ENCODE results near the gene TTC39B. TPM values are rescaled to one million over a fixed set of nuclear protein-coding genes. Genes with fewer than 3 reads are reported as not detected.

TTC39B gene
- total RNA-seq, 1 donor from 2014 or later: 49.2 TPM

DNA sequence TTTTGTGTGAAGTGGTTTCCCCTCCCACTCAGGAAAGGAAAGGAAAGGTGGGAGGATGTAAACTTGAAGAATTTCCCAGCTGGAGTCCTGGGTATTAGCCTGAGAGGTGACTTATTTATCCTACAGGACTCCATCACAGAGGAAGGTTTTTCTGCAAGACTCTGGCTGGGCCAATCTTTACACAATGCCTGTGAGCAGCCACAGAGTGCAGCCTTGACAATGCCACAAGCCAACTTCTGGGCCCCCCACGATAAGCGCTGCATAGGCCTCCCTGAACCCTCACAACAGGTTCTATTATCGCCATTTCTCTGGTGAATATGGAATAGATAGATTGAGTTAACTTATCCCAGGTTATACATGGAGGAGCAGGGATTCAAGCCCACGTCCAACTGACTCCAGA, 12.4 kb downstream of the TTC39B start:
- Histone ChIP-seq H3K9me3 (no peaks in the 10 kb centered on the region), H3K27ac (peak overlapping the region; percentile 87), H3K27me3 (ENCODE audit: low read depth) (no peaks in the 10 kb centered on the region), H3K4me1 (peaks cover 43% of the 10 kb centered on the region), H3K4me3 (no peak overlapping the region), H3K36me3 (no peaks in the 10 kb centered on the region)
- intact Hi-C loops (cut with DNase I): no loop called here
- ATAC-seq: no peak
- no peak for DNase-seq
- TF ChIP-seq CTCF (IDR thresholded peaks at IDR 0.05): no peak

DNA sequence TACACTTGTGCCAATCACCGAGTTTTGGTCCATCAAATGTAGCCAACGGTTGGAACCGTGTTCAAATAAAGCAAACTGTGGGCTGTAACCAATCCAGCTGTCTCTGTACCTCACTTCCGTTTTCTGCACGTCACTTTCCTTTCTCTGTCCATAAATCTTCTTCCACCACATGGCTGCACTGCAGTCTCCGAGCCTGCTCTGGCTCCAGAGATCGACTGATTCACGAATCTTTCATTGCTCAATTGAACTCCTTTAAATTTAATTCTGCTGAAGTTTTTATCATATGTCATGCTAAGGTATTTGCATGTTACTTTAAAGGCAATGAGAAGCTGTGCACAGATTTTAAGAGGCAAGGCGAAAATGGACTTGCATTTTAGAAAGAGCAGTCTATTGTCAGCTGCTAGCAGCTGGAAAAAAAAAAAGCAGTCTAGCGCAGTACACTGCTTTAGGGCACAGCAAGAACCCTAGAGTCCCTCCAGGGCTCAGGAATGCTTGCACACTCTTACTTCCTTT, 13.2 kb downstream of the TTC39B start:
- H3K27ac ChIP-seq: peak overlapping the region; percentile 87
- ATAC-seq (peak; percentile 28 to 54), DNase-seq (no peak)
- intact Hi-C loops (cut with DNase I): no loop called here
- H3K4me1 ChIP-seq: peaks cover 42% of the 10 kb centered on the region
- no peaks in the 10 kb centered on the region for H3K36me3 ChIP-seq
- no peaks in the 10 kb centered on the region for H3K27me3 ChIP-seq (ENCODE audit: low read depth)
- no peaks in the 10 kb centered on the region for H3K9me3 ChIP-seq
- peak overlapping the region; percentile 11 for H3K4me3 ChIP-seq
- no peak for TF ChIP-seq CTCF (IDR thresholded peaks at IDR 0.05)

GRCh38 chr9:15293084-15293483, 13.9 kb downstream of the TTC39B start:
- no peak for ATAC-seq
- Histone ChIP-seq H3K27me3 (ENCODE audit: low read depth) (no peaks in the 10 kb centered on the region), H3K36me3 (no peaks in the 10 kb centered on the region), H3K27ac (peak overlapping the region; percentile 87), H3K4me3 (no peak overlapping the region), H3K9me3 (no peaks in the 10 kb centered on the region), H3K4me1 (peaks cover 38% of the 10 kb centered on the region)
- intact Hi-C loops (cut with DNase I): no loop called here
- DNase-seq: no peak
- TF ChIP-seq CTCF (IDR thresholded peaks at IDR 0.05): no peak

- no peaks in the 10 kb centered on the region for H3K9me3 ChIP-seq
- H3K27ac ChIP-seq: no peak overlapping the region
- H3K4me3 ChIP-seq: no peak overlapping the region
- H3K36me3 ChIP-seq: no peaks in the 10 kb centered on the region
- intact Hi-C loops (cut with DNase I): no loop called here
- DNase-seq (no peak), ATAC-seq (no peak)
- TF ChIP-seq CTCF (IDR thresholded peaks at IDR 0.05): no peak
- no peaks in the 10 kb centered on the region for H3K27me3 ChIP-seq (ENCODE audit: low read depth)
- peaks cover 14% of the 10 kb centered on the region for H3K4me1 ChIP-seq
Observed at GRCh38 chr9:15289603-15290002, 17.4 kb downstream of the TTC39B start.

GRCh38 chr9:15287309-15287708, 19.7 kb downstream of the TTC39B start:
- DNase-seq (no peak), ATAC-seq (no peak)
- Histone ChIP-seq H3K4me1 (no peaks in the 10 kb centered on the region), H3K36me3 (no peaks in the 10 kb centered on the region), H3K27me3 (ENCODE audit: low read depth) (no peaks in the 10 kb centered on the region), H3K4me3 (no peak overlapping the region), H3K27ac (no peak overlapping the region), H3K9me3 (no peaks in the 10 kb centered on the region)
- intact Hi-C loops (cut with DNase I): no loop called here
- no peak for TF ChIP-seq CTCF (IDR thresholded peaks at IDR 0.05)
